ENCODE results near the gene MIPOL1.

DNA sequence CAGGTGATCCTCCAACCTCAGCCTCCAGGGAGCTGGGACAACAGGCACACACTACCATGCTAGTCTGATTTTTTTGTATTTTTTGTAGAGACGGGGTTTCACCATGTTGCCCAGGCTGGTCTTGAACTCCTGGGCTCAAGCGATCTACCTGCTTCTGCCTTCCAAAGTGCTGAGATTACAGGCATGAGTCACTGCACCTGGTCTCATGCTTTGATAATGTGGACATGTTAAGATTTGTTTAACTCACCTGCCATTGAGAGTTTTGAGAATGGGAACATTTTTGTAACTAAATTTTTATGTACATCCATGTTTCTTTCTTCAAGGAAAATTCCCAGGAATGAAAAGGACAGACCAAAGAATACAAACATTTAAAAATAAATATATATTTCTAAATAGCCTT, 121.2 kb downstream of the MIPOL1 start:
- no peak for TF ChIP-seq POLR2A (IDR thresholded peaks at IDR 0.05)
- no peak for TF ChIP-seq POLR2AphosphoS5 (IDR thresholded peaks at IDR 0.05)
- TF ChIP-seq CTCF (IDR thresholded peaks at IDR 0.05), result no peak
- no peak for TF ChIP-seq EP300 (IDR thresholded peaks at IDR 0.05; ENCODE audit: low read depth)
